Keratinocyte (primary cell): ENCODE measurements around the gene METTL25B.

Source experiments
- CTCF ChIP-seq, 3 experiments: IDR thresholded peaks in 1 of 3; conservative IDR thresholded peaks in 1 of 3; optimal IDR thresholded peaks in 1 of 3; 2 replicates in 2 of 3; 3 replicates in 1 of 3; pipeline versions ENCODE3 to v1.5.1; 2011; ENCODE audit warnings: low read length in 3 of 3, mild to moderate bottlenecking in 3 of 3, moderate library complexity in 2 of 3, control low read depth in 1 of 3, inconsistent platforms in 1 of 3; ENCODE audit not compliant: insufficient read depth in 2 of 3; ENCODE audit errors: extremely low read depth in 1 of 3
- EZH2 ChIP-seq: IDR thresholded peaks from one replicate; pipeline ENCODE4 v1.6.1; 2012; ENCODE audit warnings: inconsistent platforms, mild to moderate bottlenecking, low read length, moderate library complexity

DNA sequence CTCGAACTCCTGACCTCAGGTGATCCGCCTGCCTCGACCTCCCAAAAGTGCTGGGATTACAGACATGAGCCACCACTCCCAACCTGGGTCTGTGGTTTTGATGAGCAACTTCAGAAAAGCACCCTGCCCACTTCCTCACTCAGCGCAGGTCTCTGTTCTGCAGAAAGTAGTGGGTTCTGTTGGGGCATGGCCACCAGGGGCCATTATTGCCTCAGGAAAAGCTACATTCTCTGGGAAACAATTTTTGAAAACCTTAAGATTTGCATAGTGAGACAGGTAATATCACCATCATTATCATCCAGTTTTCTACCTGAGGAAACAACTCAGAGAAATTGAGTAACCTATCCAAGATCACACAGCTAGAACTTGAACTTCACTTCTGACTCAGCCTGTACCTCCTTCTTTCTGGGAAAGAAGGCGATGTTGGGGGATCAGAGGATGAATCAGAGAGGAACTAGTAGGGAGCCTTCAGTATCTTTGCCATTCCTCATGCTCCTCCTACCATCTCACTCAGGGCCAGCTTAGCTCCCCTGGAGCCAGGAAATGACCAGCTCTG, 44.0 kb upstream of the METTL25B start:
- TF ChIP-seq CTCF (optimal IDR thresholded peaks at IDR 0.05 in 1 of 3, IDR thresholded peaks at IDR 0.05 in 1 of 3, conservative IDR thresholded peaks at IDR 0.05 in 1 of 3; ENCODE audit: extremely low read depth in 1 of 3, insufficient read depth in 2 of 3, low read length in 3 of 3) (peak; percentile 10 to 48 (median 40)), EZH2 (no peak)
